GM12873 (cell line): ENCODE results near the gene PFKL.
A peak's percentile ranks its signal among the peaks of the same experiment; 100 is the strongest.

Experiments
- CTCF ChIP-seq: IDR thresholded peaks from 2 replicates; pipeline ENCODE4 v1.5.1; 2012; ENCODE audit warnings: low read depth, mild to moderate bottlenecking, moderate library complexity, low read length, control low read depth; ENCODE audit not compliant: insufficient read depth; ENCODE audit errors: missing control alignments

PFKL gene

GRCh38 chr21:44304877-44305293 is 5.0 kb downstream of the PFKL start:
- TF ChIP-seq CTCF: peak; percentile 76

- no peak for TF ChIP-seq CTCF
Observed at GRCh38 chr21:44305691-44306090, 5.8 kb downstream of the PFKL start.

GRCh38 chr21:44306936-44307704 is 7.3 kb downstream of the PFKL start:
- no peak for TF ChIP-seq CTCF

GRCh38 chr21:44310628-44311507 is 11.0 kb downstream of the PFKL start:
- peak; percentile 28 for TF ChIP-seq CTCF

GRCh38 chr21:44312089-44312488 is 12.2 kb downstream of the PFKL start:
- TF ChIP-seq CTCF: no peak

- TF ChIP-seq CTCF: no peak
Observed at GRCh38 chr21:44312716-44313115, 12.9 kb downstream of the PFKL start.

GRCh38 chr21:44313451-44313850 is 13.6 kb downstream of the PFKL start:
- no peak for TF ChIP-seq CTCF
